Left ventricle myocardium superior (tissue), 1 donor: ENCODE measurements around the gene ELF5. TPM values are rescaled to one million over a fixed set of nuclear protein-coding genes. Genes with fewer than 3 reads are reported as not detected.

Source experiments
- ATAC-seq: fragments of 200-7000 bp; cut with Tn5 transposase; one replicate; pipeline ENCODE4 v1.9.1; 2020; ENCODE audit warnings: mild to moderate bottlenecking, moderate library complexity
- DNase-seq: peaks from one replicate; pipeline ENCODE4 v3.0.0-alpha.2; 2020
- intact Hi-C: fragments of 100-400 bp; cut with micrococcal nuclease; formaldehyde crosslinking; loops from one replicate; pipeline ENCODE4 v1.11.0; 2022
- total RNA-seq: library from RNA; stranded (reverse); fragmentation: NEBNext Ultra II Directional; extraction: Animal tissue kit (Norgen Biotek cat#: 25700); gene quantifications from one replicate; pipeline ENCODE4 v1.2.1, GENCODE V29; 2021
- donor health status: DM: no; HTN: yes; CAD: no; lungs with severe emphysema.

Gene ELF5
- total RNA-seq, 1 donor from 2014 or later: not detected

DNA sequence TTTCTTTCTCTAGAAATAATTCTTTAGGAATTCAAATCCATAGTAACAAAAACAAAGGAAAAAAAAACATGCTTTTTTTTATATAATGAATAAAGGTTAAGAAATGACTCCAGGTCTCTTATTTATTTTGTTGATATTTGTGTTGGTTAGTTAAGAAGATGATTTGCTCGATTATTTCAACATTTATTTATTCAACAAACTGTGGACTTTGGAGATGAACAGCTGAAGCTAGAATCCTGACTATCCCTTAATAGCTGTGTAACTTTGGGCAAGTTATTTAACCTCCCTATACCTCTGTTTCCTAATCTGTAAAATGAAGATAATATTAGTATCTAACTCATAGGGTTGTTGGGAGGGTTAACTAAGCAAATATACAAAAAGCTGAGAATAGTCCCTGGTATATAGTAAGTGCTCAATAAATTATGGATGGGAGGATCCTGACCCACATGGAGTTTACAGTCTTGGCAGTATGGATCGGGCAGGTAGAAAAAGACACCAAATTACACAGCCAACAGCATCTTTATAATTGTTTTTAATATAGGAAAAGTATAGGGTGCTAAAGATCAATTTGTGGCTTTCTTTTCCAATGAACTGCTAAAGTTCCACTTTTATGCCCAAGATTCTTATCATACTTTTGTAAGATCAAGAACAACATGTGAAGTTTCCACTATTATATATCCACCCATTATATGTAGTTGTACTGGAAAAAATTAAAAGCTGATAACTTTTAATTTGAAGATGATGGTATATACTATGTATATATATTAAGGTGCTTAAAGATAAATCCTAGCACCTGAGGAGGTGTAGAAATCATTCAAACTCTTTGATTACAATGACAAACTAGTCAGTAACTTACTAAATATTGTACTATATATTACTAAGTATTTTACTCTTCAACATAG is 76.1 kb downstream of the ELF5 start:
- ATAC-seq: no peak
- no peak for DNase-seq
- intact Hi-C loops: no loop called here

DNA sequence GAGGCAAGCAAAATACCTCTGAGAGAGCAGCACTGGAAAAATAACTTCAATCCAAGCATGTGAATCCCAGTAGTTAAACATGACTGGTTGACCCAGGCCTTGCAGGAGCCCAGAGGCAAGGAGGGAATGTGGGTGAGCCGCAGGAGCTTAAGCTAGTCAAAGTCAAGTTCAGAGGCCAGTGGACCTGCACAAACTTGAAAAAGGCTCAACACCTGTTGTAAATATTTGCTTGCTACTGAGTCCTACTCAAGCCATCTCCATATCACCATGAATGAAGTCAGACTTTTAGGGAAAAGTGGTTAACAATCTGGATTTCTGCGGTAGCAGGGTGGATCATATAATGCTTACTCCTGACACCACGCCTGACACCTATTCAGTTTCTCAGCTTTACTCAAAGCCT is 79.7 kb downstream of the ELF5 start:
- intact Hi-C loops: no loop called here
- ATAC-seq: no peak
- DNase-seq: no peak

DNA sequence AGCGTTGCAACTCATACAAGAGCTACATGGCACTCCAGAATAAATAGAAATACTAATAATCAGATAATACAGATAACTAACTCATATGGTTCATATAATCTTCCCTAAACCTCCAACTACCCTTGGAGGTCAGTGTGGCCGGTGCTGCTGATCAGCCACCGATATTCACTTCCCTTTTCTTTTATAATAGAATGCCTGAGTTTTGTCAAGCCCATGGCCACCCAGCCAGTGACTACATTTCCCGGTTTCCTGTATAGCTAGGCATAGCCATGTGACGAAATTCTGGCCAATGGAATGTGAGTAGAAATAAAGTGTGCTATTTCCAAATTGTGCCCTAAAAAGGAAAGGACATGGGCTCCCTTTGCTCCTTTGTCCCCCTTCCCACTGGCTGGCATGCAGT is 80.8 kb downstream of the ELF5 start:
- intact Hi-C loops: no loop called here
- ATAC-seq (no peak), DNase-seq (no peak)

DNA sequence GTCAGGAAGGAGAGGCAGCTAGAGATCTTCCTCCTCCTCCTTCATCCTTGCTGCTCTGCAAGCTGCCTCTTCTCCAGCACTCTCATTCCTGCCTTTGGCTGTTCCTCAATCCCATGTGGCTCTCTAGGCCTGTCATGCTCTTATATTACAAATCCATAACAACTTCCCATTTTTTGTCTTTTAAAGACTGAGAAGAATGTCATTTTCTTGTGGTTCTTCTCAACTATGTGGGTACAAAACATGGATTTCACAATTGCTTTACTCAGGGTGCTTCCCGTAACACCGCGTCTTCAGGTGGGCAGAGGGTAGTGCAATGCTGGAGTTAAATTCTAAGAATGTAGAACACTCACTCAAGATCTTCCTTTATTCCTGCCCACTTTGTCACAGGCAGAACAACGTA is 81.6 kb downstream of the ELF5 start:
- ATAC-seq: no peak
- DNase-seq: no peak
- intact Hi-C loops: no loop called here

Other genes starting within 250 kb of the ELF5 start
- gene ABTB2, start 155.8 kb downstream of the ELF5 start, total RNA-seq: 12.1 TPM
- gene CAT, start 74.9 kb downstream of the ELF5 start, total RNA-seq: 150 TPM
- gene EHF, start 107.3 kb upstream of the ELF5 start, total RNA-seq: 2.7 TPM